ENCODE results near the gene KLHDC9.

DNA sequence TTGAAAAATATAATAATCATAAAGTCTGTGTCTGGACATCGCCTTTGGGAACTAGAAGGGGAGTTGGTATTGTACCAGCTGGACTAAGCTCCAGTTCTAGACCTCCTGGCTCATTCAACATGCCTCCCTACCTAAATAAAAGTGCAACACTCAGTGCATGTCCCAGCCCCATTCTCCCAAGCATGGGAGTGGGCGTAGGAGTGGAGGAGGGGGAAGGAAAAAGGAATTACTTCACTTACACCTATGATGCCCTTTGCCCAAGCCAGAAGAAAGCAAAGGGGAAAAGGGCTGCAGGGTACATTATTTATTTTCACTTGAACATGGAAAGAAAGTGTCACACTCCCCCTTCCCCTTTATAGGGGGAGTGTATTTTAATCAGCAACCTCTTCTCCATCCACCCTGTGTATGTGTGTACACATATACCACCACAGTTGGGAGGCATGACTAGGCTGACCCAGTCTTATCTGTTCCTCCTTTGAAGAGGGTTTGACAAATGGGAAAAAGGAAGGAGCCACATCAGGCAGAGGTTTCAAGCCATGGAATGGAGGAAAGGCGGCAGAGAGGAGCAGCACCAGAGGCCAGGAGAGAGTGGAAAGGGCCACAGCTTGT lies 23.0 kb downstream of the KLHDC9 start:
- TF ChIP-seq POLR2AphosphoS5 (IDR thresholded peaks at IDR 0.05; ENCODE audit: low read depth): no peak
- TF ChIP-seq, protein P1, sequence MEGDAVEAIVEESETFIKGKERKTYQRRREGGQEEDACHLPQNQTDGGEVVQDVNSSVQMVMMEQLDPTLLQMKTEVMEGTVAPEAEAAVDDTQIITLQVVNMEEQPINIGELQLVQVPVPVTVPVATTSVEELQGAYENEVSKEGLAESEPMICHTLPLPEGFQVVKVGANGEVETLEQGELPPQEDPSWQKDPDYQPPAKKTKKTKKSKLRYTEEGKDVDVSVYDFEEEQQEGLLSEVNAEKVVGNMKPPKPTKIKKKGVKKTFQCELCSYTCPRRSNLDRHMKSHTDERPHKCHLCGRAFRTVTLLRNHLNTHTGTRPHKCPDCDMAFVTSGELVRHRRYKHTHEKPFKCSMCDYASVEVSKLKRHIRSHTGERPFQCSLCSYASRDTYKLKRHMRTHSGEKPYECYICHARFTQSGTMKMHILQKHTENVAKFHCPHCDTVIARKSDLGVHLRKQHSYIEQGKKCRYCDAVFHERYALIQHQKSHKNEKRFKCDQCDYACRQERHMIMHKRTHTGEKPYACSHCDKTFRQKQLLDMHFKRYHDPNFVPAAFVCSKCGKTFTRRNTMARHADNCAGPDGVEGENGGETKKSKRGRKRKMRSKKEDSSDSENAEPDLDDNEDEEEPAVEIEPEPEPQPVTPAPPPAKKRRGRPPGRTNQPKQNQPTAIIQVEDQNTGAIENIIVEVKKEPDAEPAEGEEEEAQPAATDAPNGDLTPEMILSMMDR (IDR thresholded peaks at IDR 0.05; ENCODE audit: insufficient read depth, low read length): no peak
- TF ChIP-seq, protein P2, sequence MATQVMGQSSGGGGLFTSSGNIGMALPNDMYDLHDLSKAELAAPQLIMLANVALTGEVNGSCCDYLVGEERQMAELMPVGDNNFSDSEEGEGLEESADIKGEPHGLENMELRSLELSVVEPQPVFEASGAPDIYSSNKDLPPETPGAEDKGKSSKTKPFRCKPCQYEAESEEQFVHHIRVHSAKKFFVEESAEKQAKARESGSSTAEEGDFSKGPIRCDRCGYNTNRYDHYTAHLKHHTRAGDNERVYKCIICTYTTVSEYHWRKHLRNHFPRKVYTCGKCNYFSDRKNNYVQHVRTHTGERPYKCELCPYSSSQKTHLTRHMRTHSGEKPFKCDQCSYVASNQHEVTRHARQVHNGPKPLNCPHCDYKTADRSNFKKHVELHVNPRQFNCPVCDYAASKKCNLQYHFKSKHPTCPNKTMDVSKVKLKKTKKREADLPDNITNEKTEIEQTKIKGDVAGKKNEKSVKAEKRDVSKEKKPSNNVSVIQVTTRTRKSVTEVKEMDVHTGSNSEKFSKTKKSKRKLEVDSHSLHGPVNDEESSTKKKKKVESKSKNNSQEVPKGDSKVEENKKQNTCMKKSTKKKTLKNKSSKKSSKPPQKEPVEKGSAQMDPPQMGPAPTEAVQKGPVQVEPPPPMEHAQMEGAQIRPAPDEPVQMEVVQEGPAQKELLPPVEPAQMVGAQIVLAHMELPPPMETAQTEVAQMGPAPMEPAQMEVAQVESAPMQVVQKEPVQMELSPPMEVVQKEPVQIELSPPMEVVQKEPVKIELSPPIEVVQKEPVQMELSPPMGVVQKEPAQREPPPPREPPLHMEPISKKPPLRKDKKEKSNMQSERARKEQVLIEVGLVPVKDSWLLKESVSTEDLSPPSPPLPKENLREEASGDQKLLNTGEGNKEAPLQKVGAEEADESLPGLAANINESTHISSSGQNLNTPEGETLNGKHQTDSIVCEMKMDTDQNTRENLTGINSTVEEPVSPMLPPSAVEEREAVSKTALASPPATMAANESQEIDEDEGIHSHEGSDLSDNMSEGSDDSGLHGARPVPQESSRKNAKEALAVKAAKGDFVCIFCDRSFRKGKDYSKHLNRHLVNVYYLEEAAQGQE (IDR thresholded peaks at IDR 0.05; ENCODE audit: insufficient replicate concordance, low read depth): no peak

Data from HL-60 (cell line).